PC-9 (cell line): Measurements from ENCODE around the gene TTC17. TPM values are rescaled to one million over a fixed set of nuclear protein-coding genes. Genes with fewer than 3 reads are reported as not detected.

Experiments used
- BruUV-seq: library from RNA; stranded (reverse); fragments of 400-500 nt; replicated peaks from 2 replicates; lab custom pipeline; 2021; lab: Mats Ljungman, UMichigan
- CTCF ChIA-PET: fragments of 300-600 bp; sonication (Branson Sonifier 250); formaldehyde crosslinking; loops from one replicate; lab custom pipeline; 2022; ENCODE audit warnings: antibody characterized with exemption; lab: Charles Lee
- POLR2A ChIA-PET: fragments of 300-600 bp; sonication (Branson Sonifier 250); formaldehyde crosslinking; loops from one replicate; lab custom pipeline; 2022; ENCODE audit warnings: antibody characterized with exemption; ENCODE audit not compliant: unreplicated experiment; lab: Charles Lee
- DNase-seq, 2 experiments: peaks; one replicate each; pipeline versions ENCODE4 v3.0.0 to v3.0.0-alpha.2; 2015 to 2022; ENCODE audit warnings: mixed read lengths in 1 of 2
- H2AFZ ChIP-seq: fragments of 200-600 bp; sonication (generic); 2 replicates; pipeline ENCODE4 v1.8.1; 2017; ENCODE audit warnings: antibody characterized with exemption
- H3F3A ChIP-seq: fragments of 200-600 bp; sonication (generic); 2 replicates; pipeline ENCODE4 v1.8.1; 2017; ENCODE audit warnings: antibody characterized with exemption, mild to moderate bottlenecking, low read depth; ENCODE audit not compliant: insufficient read depth
- H3K27ac ChIP-seq: fragments of 200-600 bp; sonication (generic); 2 replicates; pipeline ENCODE4 v1.6.1; 2016; ENCODE audit warnings: mixed run types
- H3K27me3 ChIP-seq: fragments of 200-600 bp; sonication (generic); 2 replicates; pipeline ENCODE4 v1.6.1; 2016; ENCODE audit warnings: low read depth, mixed run types; ENCODE audit not compliant: insufficient read depth
- H3K36me3 ChIP-seq: fragments of 200-600 bp; sonication (generic); 2 replicates; pipeline ENCODE4 v1.6.1; 2016; ENCODE audit warnings: low read depth, mixed run types
- H3K4me1 ChIP-seq: fragments of 200-600 bp; sonication (generic); replicated peaks from 2 replicates; pipeline ENCODE4 v1.6.1; 2016; ENCODE audit warnings: mixed run types; ENCODE audit not compliant: insufficient read depth
- H3K4me2 ChIP-seq: fragments of 200-600 bp; sonication (generic); 2 replicates; pipeline ENCODE4 v1.6.1; 2017; ENCODE audit warnings: mixed run types
- H3K4me3 ChIP-seq: fragments of 200-600 bp; sonication (generic); 2 replicates; pipeline ENCODE4 v1.6.1; 2016; ENCODE audit warnings: mixed run types
- H3K79me2 ChIP-seq: fragments of 200-600 bp; sonication (generic); 2 replicates; pipeline ENCODE4 v1.6.1; 2017; ENCODE audit warnings: low read depth, mixed run types
- H3K9me2 ChIP-seq: fragments of 200-600 bp; sonication (generic); 2 replicates; pipeline ENCODE4 v1.8.1; 2017; ENCODE audit warnings: mild to moderate bottlenecking; ENCODE audit not compliant: insufficient read depth
- H3K9me3 ChIP-seq: fragments of 200-600 bp; sonication (generic); 2 replicates; pipeline ENCODE4 v1.8.1; 2016; ENCODE audit warnings: low read depth; ENCODE audit not compliant: insufficient read depth
- H4K20me1 ChIP-seq: fragments of 200-600 bp; sonication (generic); 2 replicates; pipeline ENCODE4 v1.8.1; 2017; ENCODE audit not compliant: insufficient read depth
- CTCF ChIP-seq: fragments of 200-600 bp; sonication (generic); conservative IDR thresholded peaks from 2 replicates; pipeline ENCODE4 v1.6.1; 2017; ENCODE audit warnings: mixed run types, antibody characterized with exemption, mild to moderate bottlenecking, moderate library complexity
- EZH2 ChIP-seq: fragments of 200-600 bp; sonication (generic); IDR thresholded peaks from 2 replicates; pipeline ENCODE4 v1.8.0; 2017; ENCODE audit warnings: antibody characterized with exemption, low read depth
- intact Hi-C: fragments of 100-400 bp; cut with micrococcal nuclease; formaldehyde crosslinking; loops from one replicate; pipeline ENCODE4 v1.10.0; 2022; ENCODE audit not compliant: unreplicated experiment
- total RNA-seq: library from RNA; stranded (reverse); gene quantifications from 2 replicates; pipeline ENCODE4 v1.2.3, GENCODE V29; 2021

TTC17 gene
- total RNA-seq, 1 experiment from 2014 or later, result 81.0 TPM

- intact Hi-C loops, result no loop called here
- POLR2A ChIA-PET, result no interaction called here
- Histone ChIP-seq H3K4me3 (no peak overlapping the region), H3F3A (no peaks in the 10 kb centered on the region; the same call in 1 of the 2 replicates), H3K9me3 (no peaks in the 10 kb centered on the region), H3K9me2 (no peaks in the 10 kb centered on the region), H3K4me1 (no peaks in the 10 kb centered on the region), H3K36me3 (peaks cover 50% of the 10 kb centered on the region), H3K79me2 (no peaks in the 10 kb centered on the region), H3K4me2 (no peak overlapping the region), H4K20me1 (no peaks in the 10 kb centered on the region), H3K27me3 (no peaks in the 10 kb centered on the region), H3K27ac (no peak overlapping the region), H2AFZ (no peak overlapping the region)
- no peak for DNase-seq
- TF ChIP-seq EZH2 (no peak), CTCF (no peak)
- BruUV-seq, result no TSS peak
- CTCF ChIA-PET, result no interaction called here
Measured at GRCh38 chr11:43404406-43404805, 45.7 kb downstream of the TTC17 start.

- H3K27ac ChIP-seq, result no peak overlapping the region
- no peaks in the 10 kb centered on the region for H3K27me3 ChIP-seq
- intact Hi-C loops, result loop anchor here (5.0 kb wide), 1 partner anchor 73 kb away; no protein-coding TSS in a partner anchor
- no peak overlapping the region for H3K4me2 ChIP-seq
- no peaks in the 10 kb centered on the region for H4K20me1 ChIP-seq
- no peaks in the 10 kb centered on the region; the same call in 1 of the 2 replicates for H3F3A ChIP-seq
- H3K79me2 ChIP-seq, result no peaks in the 10 kb centered on the region
- TF ChIP-seq CTCF, result no peak
- no peak for TF ChIP-seq EZH2
- BruUV-seq, result no TSS peak
- no peak for DNase-seq
- H2AFZ ChIP-seq, result no peak overlapping the region
- no peaks in the 10 kb centered on the region for H3K4me1 ChIP-seq
- ChIA-PET POLR2A (no interaction called here), CTCF (no interaction called here)
- no peaks in the 10 kb centered on the region for H3K9me2 ChIP-seq
- H3K4me3 ChIP-seq, result no peak overlapping the region
- peaks cover 45% of the 10 kb centered on the region for H3K36me3 ChIP-seq
- H3K9me3 ChIP-seq, result no peaks in the 10 kb centered on the region
Measured at GRCh38 chr11:43404836-43405479, 46.2 kb downstream of the TTC17 start.

GRCh38 chr11:43408277-43408676 lies 49.6 kb downstream of the TTC17 start:
- Histone ChIP-seq H3K79me2 (no peaks in the 10 kb centered on the region), H3K4me1 (no peaks in the 10 kb centered on the region), H3K9me3 (no peaks in the 10 kb centered on the region), H3K36me3 (peaks cover 22% of the 10 kb centered on the region), H3K27me3 (no peaks in the 10 kb centered on the region), H3K9me2 (no peaks in the 10 kb centered on the region), H3K4me3 (no peak overlapping the region), H3F3A (no peaks in the 10 kb centered on the region), H2AFZ (no peak overlapping the region), H3K27ac (no peak overlapping the region), H4K20me1 (no peaks in the 10 kb centered on the region), H3K4me2 (no peak overlapping the region)
- TF ChIP-seq CTCF, result no peak
- no peak for TF ChIP-seq EZH2
- no TSS peak for BruUV-seq
- intact Hi-C loops, result loop anchor here (5.0 kb wide), 1 partner anchor 76 kb away; no protein-coding TSS in a partner anchor
- no peak for DNase-seq
- ChIA-PET CTCF (no interaction called here), POLR2A (no interaction called here)
